ENCODE measurements around the gene CBX8. TPM values are rescaled to one million over a fixed set of nuclear protein-coding genes. Genes with fewer than 3 reads are reported as not detected.

The CBX8 gene
- total RNA-seq, 1 experiment from 2014 or later = 2.0 TPM

GRCh38 chr17:79742951-79743476 lies 53.9 kb downstream of the CBX8 start (continued):
- TF ChIP-seq ZBTB43 (CRISPR knock-in tag; IDR thresholded peaks at IDR 0.05) (no peak), HMGXB4 (CRISPR knock-in tag; IDR thresholded peaks at IDR 0.05) (no peak)

- no peaks in the 10 kb centered on the region for H3K36me3 Mint-ChIP-seq
- peaks cover 11% of the 10 kb centered on the region for H3K4me1 Mint-ChIP-seq
- H3K27me3 Mint-ChIP-seq (ENCODE audit: low read depth) = peaks cover 74% of the 10 kb centered on the region
- no peak for TF ChIP-seq SOX15 (CRISPR knock-in tag; IDR thresholded peaks at IDR 0.05)
- TF ChIP-seq E2F5 (CRISPR knock-in tag; IDR thresholded peaks at IDR 0.05) = no peak
- no peak for TF ChIP-seq CBFB (CRISPR knock-in tag; IDR thresholded peaks at IDR 0.05; ENCODE audit: low read depth)
- no peak for TF ChIP-seq ZNF671 (CRISPR knock-in tag; IDR thresholded peaks at IDR 0.05)
- TF ChIP-seq NFE2L1 (CRISPR knock-in tag; IDR thresholded peaks at IDR 0.05) = no peak
- TF ChIP-seq CREM (CRISPR knock-in tag; IDR thresholded peaks at IDR 0.05) = no peak
- TF ChIP-seq ZNF532 (CRISPR knock-in tag; IDR thresholded peaks at IDR 0.05; ENCODE audit: borderline replicate concordance) = no peak
- TF ChIP-seq SP1 (CRISPR knock-in tag; conservative IDR thresholded peaks at IDR 0.05) = no peak
- no peak for TF ChIP-seq NR2C2 (CRISPR knock-in tag; IDR thresholded peaks at IDR 0.05)
- TF ChIP-seq CTCF (IDR thresholded peaks at IDR 0.05) = no peak
- no peak for TF ChIP-seq ATF2 (CRISPR knock-in tag; IDR thresholded peaks at IDR 0.05; ENCODE audit: borderline replicate concordance, low read depth)
- TF ChIP-seq JAZF1 (CRISPR knock-in tag; IDR thresholded peaks at IDR 0.05) = no peak
- TF ChIP-seq ESRRA (CRISPR knock-in tag; IDR thresholded peaks at IDR 0.05; ENCODE audit: borderline replicate concordance) = no peak
- TF ChIP-seq FOXK1 (CRISPR knock-in tag; IDR thresholded peaks at IDR 0.05) = no peak
- TF ChIP-seq AFF4 (CRISPR knock-in tag; IDR thresholded peaks at IDR 0.05; ENCODE audit: borderline replicate concordance) = no peak
- no peak for TF ChIP-seq RORB (CRISPR knock-in tag; IDR thresholded peaks at IDR 0.05)
- ChIA-PET POLR2A (interaction anchor here (0.5 to 1.4 kb wide), 2 partner anchors 47 to 86 kb away, joined by 3 to 6 read pairs; no protein-coding TSS in a partner anchor), CTCF (interaction anchor here (0.6 to 9.3 kb wide), 51 partner anchors 10 to 551 kb away, joined by 3 to 165 read pairs (median 8); partner anchors contain the start of genes CBX4 and CBX8)
- no peak for ATAC-seq
- no peak overlapping the region for H3K27ac Mint-ChIP-seq
- no peak for DNase-seq (ENCODE audit: low spot score)
- no peak overlapping the region for H3K4me3 Mint-ChIP-seq
- H3K9me3 Mint-ChIP-seq = no peaks in the 10 kb centered on the region
Measured at GRCh38 chr17:79742589-79742918, 54.3 kb downstream of the CBX8 start.

Measured in WTC11 (cell line).